OCI-LY7 (cell line): ENCODE data around the gene PLEKHA5. TPM values are rescaled to one million over a fixed set of nuclear protein-coding genes. Genes with fewer than 3 reads are reported as not detected.

Source experiments
- BruUV-seq: library from RNA; stranded (reverse); fragments of 400-500 nt; replicated peaks from 2 replicates; lab custom pipeline; 2021; lab: Mats Ljungman, UMichigan
- CTCF ChIA-PET: fragments of 300-600 bp; sonication (Branson Sonifier 250); formaldehyde crosslinking; loops from one replicate; lab custom pipeline; 2022; ENCODE audit warnings: antibody characterized with exemption; ENCODE audit not compliant: unreplicated experiment; lab: Charles Lee
- POLR2A ChIA-PET: fragments of 300-600 bp; sonication (Branson Sonifier 250); formaldehyde crosslinking; loops from one replicate; lab custom pipeline; 2022; ENCODE audit warnings: antibody characterized with exemption; lab: Charles Lee
- DNase-seq: peaks from one replicate; pipeline ENCODE4 v3.0.0-alpha.2; 2015; ENCODE audit warnings: low spot score
- H2AFZ ChIP-seq: fragments of 200-600 bp; sonication (generic), shearing (Covaris generic); 2 replicates; pipeline ENCODE4 v1.6.1; 2014; ENCODE audit warnings: mild to moderate bottlenecking, antibody characterized with exemption, low read length, moderate library complexity
- H3K27ac ChIP-seq: fragments of 200-600 bp; sonication (generic); 2 replicates; pipeline ENCODE4 v1.5.1; 2014; ENCODE audit warnings: mixed run types, low read depth, mild to moderate bottlenecking, moderate library complexity, low read length, inconsistent platforms; ENCODE audit not compliant: poor library complexity, severe bottlenecking
- H3K36me3 ChIP-seq: fragments of 200-600 bp; sonication (generic); 2 replicates; pipeline ENCODE4 v1.6.1; 2014; ENCODE audit warnings: mild to moderate bottlenecking, antibody characterized with exemption, low read length, moderate library complexity, mixed read lengths; ENCODE audit not compliant: insufficient read depth
- H3K4me1 ChIP-seq: fragments of 200-600 bp; sonication (generic); 2 replicates; pipeline ENCODE4 v1.5.1; 2014; ENCODE audit warnings: mild to moderate bottlenecking, low read length; ENCODE audit not compliant: insufficient read depth, poor library complexity, severe bottlenecking
- H3K4me2 ChIP-seq: fragments of 200-600 bp; sonication (generic); 2 replicates; pipeline ENCODE4 v1.6.1; 2014; ENCODE audit warnings: mild to moderate bottlenecking, low read length
- H3K4me3 ChIP-seq: fragments of 200-600 bp; sonication (generic); 2 replicates; pipeline ENCODE4 v1.5.1; 2014; ENCODE audit warnings: mild to moderate bottlenecking, low read depth, low read length; ENCODE audit not compliant: poor library complexity, severe bottlenecking
- H3K79me2 ChIP-seq: fragments of 200-600 bp; sonication (generic); 2 replicates; pipeline ENCODE4 v1.6.1; 2016; ENCODE audit warnings: low read depth, mild to moderate bottlenecking, low read length, moderate library complexity, mixed read lengths; ENCODE audit not compliant: insufficient read depth
- H3K9me2 ChIP-seq: fragments of 200-600 bp; sonication (generic); 2 replicates; pipeline ENCODE4 v1.6.1; 2016; ENCODE audit warnings: mild to moderate bottlenecking, low read length, mixed read lengths; ENCODE audit not compliant: insufficient read depth
- H3K9me3 ChIP-seq: fragments of 200-600 bp; sonication (generic); 2 replicates; pipeline ENCODE4 v1.6.1; 2014; ENCODE audit warnings: mild to moderate bottlenecking, mixed run types, low read length, mixed read lengths
- H4K20me1 ChIP-seq: fragments of 200-600 bp; sonication (generic); 2 replicates; pipeline ENCODE4 v1.6.1; 2014; ENCODE audit warnings: mild to moderate bottlenecking, antibody characterized with exemption, low read length, moderate library complexity, mixed read lengths; ENCODE audit not compliant: insufficient read depth
- CTCF ChIP-seq: fragments of 200-600 bp; sonication (generic); conservative IDR thresholded peaks from 2 replicates; pipeline ENCODE4 v1.5.1; 2014; ENCODE audit warnings: mild to moderate bottlenecking, antibody characterized with exemption, low read length, moderate library complexity, mixed read lengths
- EZH2phosphoT487 ChIP-seq: fragments of 200-600 bp; sonication (generic); IDR thresholded peaks from 2 replicates; pipeline ENCODE4 v1.6.1; 2018; ENCODE audit warnings: low read depth, borderline replicate concordance, mild to moderate bottlenecking, mixed run types, antibody characterized with exemption, low read length, moderate library complexity, mixed read lengths
- intact Hi-C: fragments of 100-400 bp; cut with micrococcal nuclease; formaldehyde crosslinking; loops from one replicate; pipeline ENCODE4 v1.10.0; 2022; ENCODE audit not compliant: unreplicated experiment
- total RNA-seq, 2 experiments: library from RNA; depleted of rRNA in 1 of 2; stranded (reverse); fragments of >200 nt in 1 of 2; shearing (Covaris generic) in 1 of 2; gene quantifications; 2 replicates each; pipeline ENCODE4 v1.2.3, GENCODE V29; 2014 to 2022

PLEKHA5 gene
- total RNA-seq, 2 experiments from 2014 or later, result 2.7 TPM; not detected in 1

- TF ChIP-seq CTCF (no peak), EZH2phosphoT487 (no peak)
- no TSS peak for BruUV-seq
- Histone ChIP-seq H3K4me1 (no peaks in the 10 kb centered on the region), H3K9me3 (no peaks in the 10 kb centered on the region), H4K20me1 (no peaks in the 10 kb centered on the region), H3K4me2 (no peak overlapping the region), H2AFZ (no peak overlapping the region), H3K9me2 (no peaks in the 10 kb centered on the region), H3K79me2 (no peaks in the 10 kb centered on the region), H3K36me3 (no peaks in the 10 kb centered on the region), H3K4me3 (no peak overlapping the region), H3K27ac (no peak overlapping the region)
- CTCF ChIA-PET, result no interaction called here
- POLR2A ChIA-PET, result interaction anchor here (1.0 to 1.7 kb wide), 2 partner anchors 10 to 71 kb away, joined by 3 read pairs; no protein-coding TSS in a partner anchor
- no peak for DNase-seq
- intact Hi-C loops, result no loop called here
Observed at GRCh38 chr12:19190292-19191031, 60.9 kb downstream of the PLEKHA5 start.

GRCh38 chr12:19191089-19191488, 61.6 kb downstream of the PLEKHA5 start:
- Histone ChIP-seq H3K9me3 (no peaks in the 10 kb centered on the region), H2AFZ (no peak overlapping the region), H3K4me3 (no peak overlapping the region), H3K27ac (no peak overlapping the region), H3K79me2 (no peaks in the 10 kb centered on the region), H3K9me2 (no peaks in the 10 kb centered on the region), H4K20me1 (no peaks in the 10 kb centered on the region), H3K36me3 (no peaks in the 10 kb centered on the region), H3K4me1 (no peaks in the 10 kb centered on the region), H3K4me2 (no peak overlapping the region)
- no peak for DNase-seq
- intact Hi-C loops, result no loop called here
- ChIA-PET CTCF (no interaction called here), POLR2A (interaction anchor here (1.7 kb wide), 1 partner anchor 11 kb away, joined by 3 read pairs; no protein-coding TSS in a partner anchor)
- BruUV-seq, result no TSS peak
- TF ChIP-seq EZH2phosphoT487, result no peak
- TF ChIP-seq CTCF, result no peak

GRCh38 chr12:19191563-19191962, 62.0 kb downstream of the PLEKHA5 start:
- Histone ChIP-seq H3K79me2 (no peaks in the 10 kb centered on the region), H3K4me1 (no peaks in the 10 kb centered on the region), H3K9me2 (no peaks in the 10 kb centered on the region), H2AFZ (no peak overlapping the region), H3K36me3 (no peaks in the 10 kb centered on the region), H3K4me2 (no peak overlapping the region), H3K27ac (no peak overlapping the region), H4K20me1 (no peaks in the 10 kb centered on the region), H3K9me3 (no peaks in the 10 kb centered on the region), H3K4me3 (no peak overlapping the region)
- ChIA-PET POLR2A (no interaction called here), CTCF (no interaction called here)
- DNase-seq, result no peak
- TF ChIP-seq CTCF (no peak), EZH2phosphoT487 (no peak)
- intact Hi-C loops, result no loop called here
- no TSS peak for BruUV-seq
